Muscle layer of colon (tissue), 2 donors: ENCODE measurements around the gene LZTS3.
"Not testable (repeated sequence)": the region's sequence is repeated elsewhere in the genome, so short reads cannot be mapped to it uniquely, and the experiment has no call there.

ENCODE experiments used
- H3K27ac ChIP-seq: one replicate; pipeline ENCODE4 v1.7.0; 2013; ENCODE audit warnings: low read depth, mild to moderate bottlenecking, low read length, moderate library complexity
- H3K27me3 ChIP-seq, 2 donors: one replicate each; pipeline ENCODE4 v1.7.0; 2013; ENCODE audit warnings: low read length in 2 of 2, mild to moderate bottlenecking in 2 of 2; ENCODE audit not compliant: insufficient read depth in 2 of 2, control insufficient read depth in 1 of 2
- H3K36me3 ChIP-seq: one replicate; pipeline ENCODE4 v1.7.0; 2013; ENCODE audit warnings: mild to moderate bottlenecking, low read length; ENCODE audit not compliant: insufficient read depth
- H3K4me1 ChIP-seq: one replicate; pipeline ENCODE4 v1.7.0; 2013; ENCODE audit warnings: mild to moderate bottlenecking, low read length; ENCODE audit not compliant: insufficient read depth
- H3K4me3 ChIP-seq, 2 donors: one replicate each; pipeline ENCODE4 v1.7.0; 2013; ENCODE audit warnings: low read length in 2 of 2, low read depth in 1 of 2, mild to moderate bottlenecking in 1 of 2, moderate library complexity in 1 of 2
- H3K9ac ChIP-seq: one replicate; pipeline ENCODE4 v1.7.0; 2013; ENCODE audit warnings: low read length
- H3K9me3 ChIP-seq: one replicate; pipeline ENCODE4 v1.7.0; 2013; ENCODE audit warnings: mild to moderate bottlenecking, low read length
- donor health status: abdominal sarcoma.
- donor health status: Adenocarcinoma of cecum.

The LZTS3 gene

DNA sequence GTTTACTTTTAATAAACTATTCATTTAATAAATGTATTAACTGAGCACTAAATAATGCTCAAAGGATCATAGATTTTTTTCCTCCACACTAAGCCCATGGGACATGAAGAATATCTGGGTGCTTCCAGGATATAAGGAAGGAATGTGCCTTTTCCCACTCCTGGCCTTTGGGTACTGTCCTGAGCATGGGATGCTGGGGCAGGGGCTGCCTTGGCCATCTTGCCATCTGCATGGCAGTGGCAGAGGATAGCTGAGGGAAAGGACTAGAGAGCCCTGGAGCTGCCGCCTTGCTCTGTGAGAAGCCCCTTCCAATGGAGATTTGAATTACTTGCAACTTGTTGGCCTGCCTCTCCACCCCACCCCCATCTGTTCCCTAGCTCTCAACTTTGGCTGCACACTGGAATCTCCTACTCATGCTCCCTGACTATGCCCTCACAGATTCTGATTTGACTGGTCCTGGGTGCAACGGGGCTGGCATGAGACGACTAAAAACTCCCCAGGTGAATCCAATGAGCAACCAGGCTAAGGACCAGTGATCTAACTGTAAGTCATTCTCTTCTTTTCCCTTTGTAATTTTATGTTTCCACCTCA lies 15.6 kb upstream of the LZTS3 start:
- Histone ChIP-seq H3K27ac (no peak overlapping the region), H3K4me3 (no peak overlapping the region), H3K9ac (no peak overlapping the region), H3K36me3 (peaks cover 37% of the 10 kb centered on the region), H3K9me3 (no peaks in the 10 kb centered on the region), H3K4me1 (no peaks in the 10 kb centered on the region), H3K27me3 (no peaks in the 10 kb centered on the region)

DNA sequence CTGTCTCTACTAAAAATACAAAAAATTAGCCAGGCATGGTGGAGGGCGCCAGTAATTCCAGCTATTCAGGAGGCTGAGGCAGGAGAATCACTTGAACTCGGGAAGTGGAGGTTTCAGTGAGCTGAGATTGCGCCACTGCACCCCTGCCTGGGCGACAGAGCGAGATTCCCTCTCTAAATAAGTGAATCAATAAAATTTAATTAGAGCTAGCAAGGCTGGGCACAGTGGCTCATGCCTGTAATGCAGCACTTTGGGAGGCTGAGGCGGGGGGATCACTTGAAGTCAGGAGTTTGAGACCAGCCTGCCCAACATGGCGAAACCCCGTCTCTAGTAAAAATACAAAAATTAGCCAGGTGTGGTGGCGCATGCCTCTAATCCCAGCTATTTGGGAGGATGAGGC lies 14.5 kb upstream of the LZTS3 start:
- H3K4me1 ChIP-seq, H3K4me3 ChIP-seq, H3K27me3 ChIP-seq, H3K27ac ChIP-seq, H3K9ac ChIP-seq, H3K9me3 ChIP-seq: not testable (repeated sequence)
- H3K36me3 ChIP-seq: peaks cover 31% of the 10 kb centered on the region

DNA sequence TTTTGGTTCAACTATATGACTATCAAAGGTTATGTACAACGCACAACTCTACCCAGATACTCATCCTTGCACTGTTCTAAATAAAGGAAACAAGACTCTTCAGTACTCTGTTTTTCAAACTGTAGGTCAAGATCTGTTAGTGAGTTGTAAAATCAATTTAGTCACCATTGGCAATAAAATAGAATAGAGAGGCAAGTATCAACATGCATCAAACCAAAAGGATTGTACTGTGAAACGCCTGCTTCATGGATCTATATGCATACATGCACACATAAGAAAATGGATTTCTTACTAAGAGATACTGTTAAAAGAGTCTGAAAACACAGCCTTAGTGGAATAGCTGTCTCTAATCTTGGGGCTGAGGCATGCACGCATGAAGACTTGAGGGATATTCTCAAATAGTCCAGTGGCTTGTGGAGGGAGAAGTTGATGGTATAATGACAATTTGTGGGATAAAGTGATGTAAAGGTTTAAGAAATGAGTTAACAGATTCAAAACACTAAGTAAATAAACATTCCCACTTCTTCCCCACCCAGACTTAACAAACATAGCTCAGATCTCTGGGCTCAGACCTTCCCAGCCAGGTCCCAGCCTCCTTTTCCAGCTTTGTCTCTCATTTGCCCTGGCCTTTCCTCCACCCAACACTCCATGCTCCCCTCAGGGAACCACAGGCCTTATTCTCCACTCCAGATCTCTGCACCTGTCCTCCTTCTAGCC lies 10.7 kb upstream of the LZTS3 start:
- no peak overlapping the region for H3K4me3 ChIP-seq
- H3K27ac ChIP-seq: no peak overlapping the region
- H3K9me3 ChIP-seq: no peaks in the 10 kb centered on the region
- H3K4me1 ChIP-seq: no peaks in the 10 kb centered on the region
- no peak overlapping the region for H3K9ac ChIP-seq
- no peaks in the 10 kb centered on the region for H3K36me3 ChIP-seq
- H3K27me3 ChIP-seq: no peaks in the 10 kb centered on the region

DNA sequence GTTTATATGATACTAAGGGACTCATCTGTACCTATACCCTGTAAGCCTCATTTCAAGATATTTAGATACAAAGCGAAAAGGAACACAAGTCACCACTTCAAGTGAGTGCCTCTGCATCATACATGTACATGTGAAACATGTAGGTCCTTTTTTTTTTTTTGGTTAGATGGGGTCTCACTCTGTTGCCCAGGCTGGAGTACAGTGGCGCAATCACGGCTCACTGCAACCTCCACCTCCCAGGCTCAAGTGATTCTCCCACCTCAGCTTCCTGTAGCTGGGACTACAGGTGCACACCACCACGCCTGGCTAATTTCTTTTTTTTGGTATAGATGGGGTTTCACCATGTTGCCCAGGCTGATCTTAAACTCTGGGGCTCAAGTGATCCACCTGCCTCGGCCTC lies 9.1 kb upstream of the LZTS3 start:
- H3K4me1 ChIP-seq, H3K27me3 ChIP-seq, H3K9me3 ChIP-seq, H3K4me3 ChIP-seq, H3K9ac ChIP-seq, H3K36me3 ChIP-seq, H3K27ac ChIP-seq: not testable (repeated sequence)

DNA sequence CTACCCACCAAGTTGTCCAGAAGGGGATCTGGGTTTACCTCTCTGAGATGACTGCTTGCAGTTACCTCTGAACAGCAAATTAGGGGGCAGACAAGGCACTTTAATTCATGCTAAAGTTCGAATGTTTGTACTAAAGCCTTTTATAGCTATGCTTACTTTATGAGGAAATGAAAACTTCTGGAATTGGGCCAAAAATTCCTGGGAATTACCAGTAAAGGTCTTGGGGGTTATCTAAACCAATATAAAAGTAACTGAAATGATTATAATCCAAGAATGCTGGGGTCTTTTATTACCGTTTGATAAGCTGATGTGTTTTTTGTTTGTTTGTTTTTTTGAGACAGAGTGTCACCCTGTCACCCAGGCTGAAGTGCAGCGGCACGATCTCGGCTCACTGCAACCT lies 7.9 kb upstream of the LZTS3 start:
- Histone ChIP-seq H3K4me1 (no peaks in the 10 kb centered on the region), H3K36me3 (no peaks in the 10 kb centered on the region), H3K27ac (no peak overlapping the region)

DNA sequence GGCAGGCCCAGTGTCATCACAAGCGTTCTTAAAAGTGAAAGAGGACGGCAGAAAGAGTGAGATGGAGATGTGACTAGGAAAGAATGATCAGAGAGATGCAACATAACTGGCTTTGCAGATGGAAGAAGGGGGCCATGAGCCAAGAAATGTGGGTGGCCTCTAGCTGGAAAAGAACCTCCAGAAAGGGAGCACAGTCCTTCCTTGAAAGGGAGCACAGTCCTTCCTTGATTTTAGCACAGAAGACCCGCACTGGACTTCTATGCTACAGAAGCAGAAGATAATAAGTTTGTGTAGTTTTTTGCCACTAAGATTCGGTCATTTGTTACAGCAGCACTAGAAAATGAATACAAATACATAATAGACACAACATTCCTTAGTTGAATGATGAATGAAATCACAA lies 7.0 kb upstream of the LZTS3 start:
- Histone ChIP-seq H3K27ac (no peak overlapping the region), H3K9me3 (no peaks in the 10 kb centered on the region), H3K36me3 (no peaks in the 10 kb centered on the region), H3K4me3 (no peak overlapping the region), H3K9ac (no peak overlapping the region), H3K4me1 (no peaks in the 10 kb centered on the region), H3K27me3 (no peaks in the 10 kb centered on the region)

More for the DNA sequence above, 7.9 kb upstream of the LZTS3 start:
- H3K4me3 ChIP-seq: no peak overlapping the region
- no peaks in the 10 kb centered on the region for H3K27me3 ChIP-seq
- H3K9me3 ChIP-seq: no peaks in the 10 kb centered on the region
- no peak overlapping the region for H3K9ac ChIP-seq

DNA sequence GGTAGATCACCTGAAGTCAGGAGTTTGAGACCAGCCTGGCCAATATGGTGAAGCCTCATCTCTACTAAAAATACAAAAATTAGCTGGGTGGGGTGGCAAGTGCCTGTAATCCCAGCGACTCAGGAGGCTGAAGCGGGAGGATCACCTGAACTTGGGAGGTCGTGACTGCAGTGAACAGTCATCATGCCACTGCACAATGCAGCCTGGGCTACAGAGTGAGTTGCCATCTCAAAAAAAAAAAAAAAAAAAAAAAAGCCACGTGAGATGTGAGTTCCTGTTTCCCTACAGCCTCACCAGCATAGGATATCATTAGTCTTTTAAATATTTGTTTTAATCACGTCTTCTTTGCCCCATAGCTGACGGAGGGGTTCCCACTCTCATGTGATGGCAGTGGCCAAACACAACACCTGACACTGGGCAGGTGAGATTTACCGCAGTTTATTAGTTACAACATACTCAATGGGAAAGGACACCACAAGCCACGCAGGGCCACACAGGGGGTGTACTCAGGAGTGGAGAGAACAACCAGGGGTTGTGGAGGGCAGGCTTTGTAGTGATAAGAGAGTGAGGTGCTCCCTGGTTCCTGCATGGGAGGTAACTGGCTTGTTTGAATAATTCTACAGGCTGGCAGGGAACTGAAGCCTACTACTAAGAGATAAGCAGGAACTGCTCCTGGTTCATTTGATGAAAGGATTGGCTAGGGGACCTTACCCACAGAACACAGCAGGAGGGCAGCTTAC lies 4.6 kb upstream of the LZTS3 start:
- Histone ChIP-seq H3K4me3 (no peak overlapping the region), H3K9me3 (no peaks in the 10 kb centered on the region), H3K27ac (no peak overlapping the region), H3K4me1 (no peaks in the 10 kb centered on the region), H3K27me3 (no peaks in the 10 kb centered on the region), H3K9ac (no peak overlapping the region), H3K36me3 (no peaks in the 10 kb centered on the region)

DNA sequence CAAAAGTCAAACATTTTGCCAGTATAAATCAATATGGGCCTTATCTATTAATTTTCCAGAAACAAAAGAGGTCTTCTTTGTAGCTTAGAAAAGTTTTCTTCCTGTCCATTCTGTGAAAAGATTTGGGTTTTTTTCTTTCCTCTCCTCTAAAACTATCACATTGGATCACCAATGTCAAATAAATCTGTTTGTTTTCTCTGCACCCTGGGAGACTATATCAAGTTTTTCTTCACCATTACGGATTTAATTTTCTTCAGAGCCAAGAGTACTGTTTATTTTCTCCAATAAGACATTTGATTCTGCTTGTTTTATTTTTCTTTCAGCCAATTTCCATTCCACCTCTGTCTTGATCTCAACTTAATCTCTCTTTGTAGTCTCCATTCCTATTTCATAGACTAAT lies 1.9 kb upstream of the LZTS3 start:
- Histone ChIP-seq H3K27ac (no peak overlapping the region), H3K27me3 (no peaks in the 10 kb centered on the region), H3K36me3 (no peaks in the 10 kb centered on the region), H3K9ac (no peak overlapping the region), H3K9me3 (no peaks in the 10 kb centered on the region), H3K4me1 (peaks cover 5% of the 10 kb centered on the region), H3K4me3 (no peak overlapping the region)

DNA sequence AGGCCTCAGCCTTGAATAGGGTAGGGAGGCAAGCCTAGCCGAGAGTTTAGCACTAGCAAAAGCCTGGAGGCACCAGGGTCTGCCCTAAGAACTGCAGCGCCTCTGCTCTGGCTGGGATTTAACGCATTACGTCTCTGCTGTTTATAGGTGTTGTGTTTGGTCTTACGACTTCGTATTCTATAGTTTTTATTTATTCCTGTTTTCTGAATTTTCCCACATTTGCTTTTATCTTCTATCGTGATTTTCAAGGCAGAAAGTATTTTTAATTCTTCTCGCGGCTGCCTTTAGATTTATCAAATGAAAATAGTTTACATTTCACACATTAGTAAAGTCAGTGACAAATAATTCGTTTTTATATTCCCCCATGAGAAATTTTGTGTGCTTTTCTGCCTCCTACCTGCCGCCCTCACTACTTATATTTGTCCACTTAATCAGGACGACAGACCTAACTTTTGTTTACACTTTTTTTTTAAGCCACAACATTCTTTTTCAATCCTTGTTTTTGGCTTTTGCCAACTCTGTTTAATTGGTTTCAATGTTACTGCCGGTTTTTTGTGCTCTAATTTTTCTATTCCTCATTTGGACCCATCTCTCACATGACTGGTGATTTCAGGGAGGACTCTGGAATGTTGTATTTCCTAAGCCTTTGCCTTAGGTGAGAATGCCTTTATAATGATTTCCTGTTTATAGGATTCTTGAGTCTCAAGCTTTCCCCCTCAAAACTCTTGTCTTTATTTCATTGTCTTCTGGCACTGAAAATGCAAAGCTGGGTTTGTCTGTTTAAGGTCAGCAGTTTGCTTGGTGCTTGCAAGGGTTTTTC lies 1.3 kb upstream of the LZTS3 start:
- H3K4me1 ChIP-seq: peaks cover 5% of the 10 kb centered on the region
- no peak overlapping the region for H3K27ac ChIP-seq
- no peaks in the 10 kb centered on the region for H3K9me3 ChIP-seq
- H3K27me3 ChIP-seq: no peaks in the 10 kb centered on the region
- peak overlapping the region; percentile 82 to 83 for H3K4me3 ChIP-seq
- peak overlapping the region; percentile 22 for H3K9ac ChIP-seq
- no peaks in the 10 kb centered on the region for H3K36me3 ChIP-seq

DNA sequence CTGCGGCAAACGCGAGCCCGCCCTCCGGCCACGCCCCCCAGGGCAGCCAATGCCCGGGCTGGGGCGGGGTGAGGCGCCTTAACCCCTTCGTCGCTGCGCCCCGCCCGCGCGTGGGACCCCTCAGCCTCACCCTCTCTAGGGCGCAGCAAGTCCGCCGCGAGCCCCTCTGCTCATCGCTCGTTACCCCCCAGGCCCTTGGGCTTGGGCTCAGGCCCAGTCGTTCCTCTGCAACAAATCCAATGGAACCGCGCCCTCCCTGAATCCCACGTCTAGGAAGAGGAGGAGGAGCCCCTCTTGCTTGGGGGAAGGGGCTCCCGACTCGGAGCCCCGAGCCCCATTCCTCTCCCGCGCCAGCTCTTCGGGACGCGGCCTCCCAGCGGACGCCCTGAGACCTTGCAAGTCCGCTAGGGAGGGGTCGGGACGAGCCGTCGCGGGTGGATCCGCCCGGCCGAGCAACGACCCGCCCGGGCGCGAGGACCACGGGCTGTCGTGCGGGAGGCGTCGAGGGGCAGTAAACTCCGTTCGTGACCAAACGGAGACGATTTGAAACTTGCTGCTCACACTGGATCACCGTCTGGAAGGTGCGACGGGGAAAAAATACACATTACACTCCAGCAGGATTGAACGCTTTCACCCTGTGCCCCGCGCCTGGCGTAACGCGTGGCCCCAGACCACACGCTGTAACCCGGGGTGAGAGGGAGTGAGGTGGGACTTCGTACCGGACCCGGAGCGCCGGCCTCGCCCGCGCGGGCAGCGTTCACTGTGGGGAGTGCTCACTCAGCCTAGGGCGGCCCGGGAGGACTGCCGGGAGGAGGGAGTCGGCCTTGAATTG lies 477 bp upstream of the LZTS3 start:
- H3K4me1 ChIP-seq: peaks cover 5% of the 10 kb centered on the region
- peak overlapping the region; percentile 22 for H3K9ac ChIP-seq
- H3K9me3 ChIP-seq: no peaks in the 10 kb centered on the region
- no peaks in the 10 kb centered on the region for H3K27me3 ChIP-seq
- no peak overlapping the region for H3K27ac ChIP-seq
- no peaks in the 10 kb centered on the region for H3K36me3 ChIP-seq
- H3K4me3 ChIP-seq: peak overlapping the region; percentile 82 to 83
